OCI-LY1 (cell line): Measurements from ENCODE around the gene DOK4.

Experiments
- H2AFZ ChIP-seq: fragments of 200-600 bp; sonication (generic), shearing (Covaris generic); 2 replicates; pipeline ENCODE4 v1.6.0; 2014; ENCODE audit warnings: antibody characterized with exemption, mild to moderate bottlenecking, low read length
- H3F3A ChIP-seq: fragments of 200-600 bp; sonication (generic), shearing (Covaris generic); 2 replicates; pipeline ENCODE4 v1.6.0; 2014; ENCODE audit warnings: mild to moderate bottlenecking, antibody characterized with exemption, low read length, moderate library complexity; ENCODE audit not compliant: insufficient read depth
- H3K27ac ChIP-seq: fragments of 200-600 bp; sonication (generic); 2 replicates; pipeline ENCODE4 v1.5.1; 2014; ENCODE audit warnings: low read length, mixed run types, mild to moderate bottlenecking, low read depth; ENCODE audit not compliant: poor library complexity, severe bottlenecking
- H3K27me3 ChIP-seq: fragments of 200-600 bp; sonication (generic); 2 replicates; pipeline ENCODE4 v1.6.0; 2014; ENCODE audit warnings: antibody characterized with exemption, mild to moderate bottlenecking, low read length, moderate library complexity; ENCODE audit not compliant: insufficient read depth
- H3K36me3 ChIP-seq: fragments of 200-600 bp; sonication (generic); 2 replicates; pipeline ENCODE4 v1.6.1; 2014; ENCODE audit warnings: mild to moderate bottlenecking, antibody characterized with exemption, low read length, moderate library complexity, mixed read lengths; ENCODE audit not compliant: insufficient read depth
- H3K4me1 ChIP-seq: fragments of 200-600 bp; sonication (generic); 2 replicates; pipeline ENCODE4 v1.5.1; 2014; ENCODE audit warnings: mild to moderate bottlenecking, low read length, moderate library complexity; ENCODE audit not compliant: insufficient read depth, severe bottlenecking
- H3K4me2 ChIP-seq: fragments of 200-600 bp; sonication (generic), shearing (Covaris generic); 2 replicates; pipeline ENCODE4 v1.6.1; 2014; ENCODE audit warnings: low read length
- H3K4me3 ChIP-seq: fragments of 200-600 bp; sonication (generic); 2 replicates; pipeline ENCODE4 v1.5.1; 2014; ENCODE audit warnings: low read length, low read depth, mild to moderate bottlenecking, mixed read lengths; ENCODE audit not compliant: poor library complexity, severe bottlenecking
- H3K79me2 ChIP-seq: fragments of 200-600 bp; shearing (Covaris generic); 2 replicates; pipeline ENCODE4 v1.6.1; 2016; ENCODE audit warnings: mixed run types, low read length, mixed read lengths; ENCODE audit not compliant: insufficient read depth
- H3K9ac ChIP-seq: fragments of 200-600 bp; sonication (generic), shearing (Covaris generic); 2 replicates; pipeline ENCODE4 v1.6.1; 2014; ENCODE audit warnings: mild to moderate bottlenecking, low read length, mixed read lengths
- H3K9me2 ChIP-seq: fragments of 200-600 bp; sonication (generic), shearing (Covaris generic); 2 replicates; pipeline ENCODE4 v1.6.1; 2014; ENCODE audit warnings: low read depth, mild to moderate bottlenecking, low read length, mixed read lengths
- H3K9me3 ChIP-seq: fragments of 200-600 bp; shearing (Covaris generic); 2 replicates; pipeline ENCODE4 v1.6.1; 2014; ENCODE audit warnings: low read length, mixed read lengths
- H4K20me1 ChIP-seq: fragments of 200-600 bp; sonication (generic), shearing (Covaris generic); 2 replicates; pipeline ENCODE4 v1.6.0; 2016; ENCODE audit warnings: mild to moderate bottlenecking, low read length; ENCODE audit not compliant: insufficient read depth
- EZH2 ChIP-seq: fragments of 200-600 bp; sonication (generic), shearing (Covaris generic); IDR thresholded peaks from 2 replicates; pipeline ENCODE4 v1.8.0; 2017; ENCODE audit warnings: borderline replicate concordance, mixed run types, mild to moderate bottlenecking, antibody characterized with exemption, low read length, moderate library complexity, mixed read lengths
- TF ChIP-seq, protein P1 (sequence below): fragments of 200-600 bp; sonication (generic), shearing (Covaris generic); IDR thresholded peaks from 2 replicates; pipeline ENCODE4 v1.5.1; 2017; ENCODE audit warnings: mild to moderate bottlenecking, antibody characterized with exemption, low read length, moderate library complexity, mixed read lengths

The DOK4 gene

DNA sequence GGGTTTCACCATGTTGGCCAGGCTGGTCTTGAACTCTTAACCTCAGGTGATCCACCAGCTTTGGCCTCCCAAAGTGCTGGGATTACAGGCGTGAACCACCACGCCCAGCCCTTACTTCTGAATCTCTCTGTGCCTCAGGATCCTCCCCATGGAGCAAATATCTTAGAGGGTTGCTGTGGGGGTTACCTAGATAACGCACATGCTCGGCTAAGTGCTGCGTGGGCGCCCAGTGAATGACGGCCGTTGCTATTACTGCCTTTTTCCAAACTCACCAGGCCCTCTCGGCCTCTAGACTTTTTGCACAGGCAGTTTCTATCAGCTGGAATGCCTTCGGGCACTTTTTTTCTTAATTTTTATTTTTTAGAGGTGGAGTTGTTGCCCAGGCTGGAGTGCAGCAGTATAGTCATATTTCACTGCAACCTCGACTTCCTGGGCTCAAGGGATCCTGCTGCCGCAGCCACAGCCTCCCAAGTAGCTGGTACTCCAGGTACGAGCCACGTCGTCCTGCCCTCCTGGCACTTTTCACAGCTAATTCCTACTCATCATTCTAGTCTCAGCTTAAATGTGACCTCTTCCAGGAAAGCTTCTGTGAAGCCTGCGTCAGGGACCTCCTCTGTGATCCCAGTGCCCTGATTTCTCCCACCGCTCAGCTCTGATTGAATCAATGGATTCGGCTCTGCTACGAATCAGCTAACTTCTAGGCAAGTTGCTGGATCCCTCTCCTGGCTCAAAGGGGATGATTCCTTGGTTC lies 41.5 kb upstream of the DOK4 start:
- peaks cover 5% of the 10 kb centered on the region for H3K4me1 ChIP-seq
- H3K27ac ChIP-seq: no peak overlapping the region
- no peaks in the 10 kb centered on the region for H3F3A ChIP-seq
- no peaks in the 10 kb centered on the region for H3K27me3 ChIP-seq
- no peaks in the 10 kb centered on the region for H4K20me1 ChIP-seq
- H3K79me2 ChIP-seq: no peaks in the 10 kb centered on the region
- no peak overlapping the region for H3K4me2 ChIP-seq
- no peak for TF ChIP-seq EZH2
- TF ChIP-seq, protein P1, sequence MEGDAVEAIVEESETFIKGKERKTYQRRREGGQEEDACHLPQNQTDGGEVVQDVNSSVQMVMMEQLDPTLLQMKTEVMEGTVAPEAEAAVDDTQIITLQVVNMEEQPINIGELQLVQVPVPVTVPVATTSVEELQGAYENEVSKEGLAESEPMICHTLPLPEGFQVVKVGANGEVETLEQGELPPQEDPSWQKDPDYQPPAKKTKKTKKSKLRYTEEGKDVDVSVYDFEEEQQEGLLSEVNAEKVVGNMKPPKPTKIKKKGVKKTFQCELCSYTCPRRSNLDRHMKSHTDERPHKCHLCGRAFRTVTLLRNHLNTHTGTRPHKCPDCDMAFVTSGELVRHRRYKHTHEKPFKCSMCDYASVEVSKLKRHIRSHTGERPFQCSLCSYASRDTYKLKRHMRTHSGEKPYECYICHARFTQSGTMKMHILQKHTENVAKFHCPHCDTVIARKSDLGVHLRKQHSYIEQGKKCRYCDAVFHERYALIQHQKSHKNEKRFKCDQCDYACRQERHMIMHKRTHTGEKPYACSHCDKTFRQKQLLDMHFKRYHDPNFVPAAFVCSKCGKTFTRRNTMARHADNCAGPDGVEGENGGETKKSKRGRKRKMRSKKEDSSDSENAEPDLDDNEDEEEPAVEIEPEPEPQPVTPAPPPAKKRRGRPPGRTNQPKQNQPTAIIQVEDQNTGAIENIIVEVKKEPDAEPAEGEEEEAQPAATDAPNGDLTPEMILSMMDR: no peak
- H3K36me3 ChIP-seq: no peaks in the 10 kb centered on the region
- no peaks in the 10 kb centered on the region for H3K9me3 ChIP-seq
- no peak overlapping the region for H2AFZ ChIP-seq
- no peak overlapping the region for H3K4me3 ChIP-seq
- H3K9me2 ChIP-seq: no peaks in the 10 kb centered on the region
- no peak overlapping the region for H3K9ac ChIP-seq

DNA sequence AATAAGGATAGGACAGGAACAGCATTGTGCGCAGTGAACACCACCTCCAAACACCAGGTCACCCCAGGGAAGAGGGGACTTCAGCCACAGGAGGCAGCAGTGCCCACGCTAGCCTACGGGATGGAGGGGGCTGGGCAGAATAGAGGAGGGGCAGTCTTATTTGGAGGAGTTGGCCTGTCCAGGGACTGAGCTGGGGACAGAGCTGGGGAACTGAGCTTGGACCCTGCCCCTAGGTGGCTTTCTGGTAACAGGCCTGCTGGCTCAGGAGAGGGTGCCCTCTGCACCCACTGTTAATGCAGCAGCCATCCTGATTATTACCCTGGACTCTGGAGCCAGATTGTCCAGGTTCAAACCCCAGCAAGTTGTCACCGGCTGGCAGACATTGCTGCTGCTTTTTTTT lies 40.7 kb upstream of the DOK4 start:
- H3K79me2 ChIP-seq: no peaks in the 10 kb centered on the region

DNA sequence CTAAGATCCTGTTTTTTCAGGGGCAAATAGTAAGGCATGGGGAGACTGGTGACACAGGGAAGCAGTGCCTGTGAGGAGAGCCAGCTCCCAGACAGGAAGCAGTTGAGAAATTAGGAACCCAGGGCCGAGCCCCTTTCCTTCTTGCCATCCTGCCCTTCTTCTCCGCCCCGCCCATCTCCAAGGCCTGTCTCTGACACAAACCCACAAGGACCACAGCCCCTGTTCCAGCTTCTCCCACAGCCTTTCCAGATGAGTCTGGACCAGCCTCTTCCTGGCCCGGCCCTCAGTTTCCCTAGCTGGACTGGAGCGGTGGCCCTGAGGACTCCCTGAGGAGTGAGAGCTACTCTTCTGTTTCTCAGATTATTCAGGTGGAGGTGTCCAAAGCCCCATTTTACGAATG lies 40.2 kb upstream of the DOK4 start:
- H3K79me2 ChIP-seq: no peaks in the 10 kb centered on the region
- H3K9me2 ChIP-seq: no peaks in the 10 kb centered on the region
- no peaks in the 10 kb centered on the region for H4K20me1 ChIP-seq
- H3K9me3 ChIP-seq: no peaks in the 10 kb centered on the region
- H2AFZ ChIP-seq: no peak overlapping the region
- TF ChIP-seq EZH2: no peak
- TF ChIP-seq, protein P1: no peak
- no peaks in the 10 kb centered on the region for H3K36me3 ChIP-seq
- H3K4me1 ChIP-seq: peaks cover 5% of the 10 kb centered on the region
- H3F3A ChIP-seq: no peaks in the 10 kb centered on the region
- no peak overlapping the region for H3K27ac ChIP-seq
- H3K4me3 ChIP-seq: no peak overlapping the region
- no peaks in the 10 kb centered on the region for H3K27me3 ChIP-seq
- H3K9ac ChIP-seq: no peak overlapping the region
- H3K4me2 ChIP-seq: no peak overlapping the region

More for the DNA sequence above, 40.7 kb upstream of the DOK4 start:
- TF ChIP-seq, protein P1: no peak
- TF ChIP-seq EZH2: no peak
- Histone ChIP-seq H3K27me3 (no peaks in the 10 kb centered on the region), H3K9ac (no peak overlapping the region), H2AFZ (no peak overlapping the region), H3K27ac (no peak overlapping the region), H3K4me2 (no peak overlapping the region), H3K9me2 (no peaks in the 10 kb centered on the region), H3K36me3 (no peaks in the 10 kb centered on the region), H3K4me1 (peaks cover 5% of the 10 kb centered on the region), H3K9me3 (no peaks in the 10 kb centered on the region), H4K20me1 (no peaks in the 10 kb centered on the region), H3K4me3 (no peak overlapping the region), H3F3A (no peaks in the 10 kb centered on the region)
